Heart right ventricle (tissue), 16 donors: Measurements from ENCODE around the gene SLC2A5. TPM values are rescaled to one million over a fixed set of nuclear protein-coding genes. Genes with fewer than 3 reads are reported as not detected.

Source experiments
- ATAC-seq, 8 donors: fragments of 200-7000 bp; cut with Tn5 transposase; one replicate each; pipeline ENCODE4 v1.9.1; 2020; ENCODE audit warnings: mild to moderate bottlenecking in 8 of 8, moderate library complexity in 8 of 8, moderate number of reproducible peaks in 1 of 8
- DNase-seq, 2 donors: peaks; one replicate each; pipeline ENCODE4 v3.0.0-alpha.2; 2020
- H3K27ac ChIP-seq, 10 donors: fragments of 200-600 bp; sonication (generic) in 2 of 10; one replicate each; pipeline versions ENCODE4 v1.5.0 to v1.8.0; 2020 to 2022; ENCODE audit warnings: mild to moderate bottlenecking in 3 of 10
- H3K27me3 ChIP-seq, 7 donors: fragments of 200-600 bp; one replicate each; pipeline ENCODE4 v1.8.0; 2021 to 2022; ENCODE audit warnings: mild to moderate bottlenecking in 2 of 7
- H3K36me3 ChIP-seq, 9 donors: fragments of 200-600 bp; sonication (generic) in 1 of 9; one replicate each; pipeline versions ENCODE4 v1.5.0 to v1.8.0; 2020 to 2022; ENCODE audit warnings: mild to moderate bottlenecking in 2 of 9
- H3K4me1 ChIP-seq, 9 donors: fragments of 200-600 bp; sonication (generic) in 1 of 9; one replicate each; pipeline versions ENCODE4 v1.5.0 to v1.8.0; 2020 to 2022; ENCODE audit warnings: mild to moderate bottlenecking in 4 of 9
- H3K4me3 ChIP-seq, 10 donors: fragments of 200-600 bp; sonication (generic) in 2 of 10; one replicate each; pipeline versions ENCODE4 v1.5.0 to v1.8.0; 2020 to 2022; ENCODE audit warnings: mild to moderate bottlenecking in 7 of 10, moderate library complexity in 2 of 10
- H3K9me3 ChIP-seq, 11 donors: fragments of 200-600 bp in 10 of 11; sonication (generic) in 2 of 11; one replicate each; pipeline versions ENCODE4 v1.5.0 to v1.8.0; 2013 to 2022; ENCODE audit warnings: mild to moderate bottlenecking in 2 of 11, control low read depth in 1 of 11, moderate library complexity in 1 of 11
- CTCF ChIP-seq, 9 donors: fragments of 200-600 bp; sonication (generic) in 2 of 9; IDR thresholded peaks; one replicate each; pipeline versions ENCODE4 v1.5.0 to v1.8.0; 2021 to 2022; ENCODE audit warnings: antibody characterized with exemption in 9 of 9, mild to moderate bottlenecking in 5 of 9, moderate library complexity in 1 of 9
- WGBS, 2 donors: extraction: QIAGEN DNeasy Blood & Tissue Kit; methylation state at CpG; one replicate each; pipeline ENCODE4 v1.1.7; 2013; ENCODE audit warnings: inconsistent platforms in 1 of 2; 5-methylcytosine and 5-hydroxymethylcytosine counted together
- intact Hi-C, 10 donors: fragments of 100-400 bp; cut with DNase I; formaldehyde crosslinking; loops; one replicate each; pipeline versions ENCODE4 v1.11.1 to v1.14.2; 2022
- polyA plus RNA-seq, 2 donors: library from polyadenylated mRNA; stranded (reverse); fragments of 200-250 nt; gene quantifications; one replicate each; pipeline ENCODE4 v1.2.3, GENCODE V29; 2013
- total RNA-seq, 10 donors: library from RNA; stranded (reverse); fragmentation: NEBNext Ultra II Directional in 3 of 10; extraction: Animal tissue kit (Norgen Biotek cat#: 25700) in 3 of 10; gene quantifications; one replicate each; pipeline versions ENCODE4 v1.2.1 to v1.2.4, GENCODE V29; 2021 to 2023
- donor health status: Arrhythmogenic right ventricular cardiomyopathy.
- donor health status: ischemic (EF 13 %, LVEDD 7.1; RV severe dilation, severe dysfunction).
- donor health status: healthy with polysubstance abuse.
- donor health status: DM: no; HTN: yes; CAD: no.
- donor health status: DM: no; HTN: no; CAD: no.
- donor health status: ischemic (EF 25% LVEDD 6.9; RV normal size, moderate dysfunction).
- donor health status: ischemic (EF 25% LVEDD 5.7; RV mildly dilated, moderate dysfunction).
- donor health status: healthy.
- donor health status: DM: yes; HTN: yes; CAD: no.
- donor health status: Ischemic cardiomyopathy.
- donor health status: ischemic (EF 35%, LVEDD 5.7; RV mildly dilated, moderate dysfunction).
- donor health status: nonischemic (EF 11% LVEDD 7.7; RV severe dilation, severe dysfunction).
- donor health status: DM: yes; HTN: yes; CAD: no.
- donor health status: PGD.
- donor health status: ischemic (EF 29% LVEDD 5.4; RV normal size, mild dysfunction).
- donor health status: nonischemic (EF 23%, LVEDD 6.1; RV moderate dilation, normal function).

SLC2A5 gene
- total and polyA plus RNA-seq, 12 donors, result 0.39 to 15.6 (median 3.8) TPM

GRCh38 chr1:9040659-9041030, 28.8 kb downstream of the SLC2A5 start:
- no peak for TF ChIP-seq CTCF (IDR thresholded peaks at IDR 0.05)
- peaks cover 0 to 26% (median 0%) of the 10 kb centered on the region in 9 donors for H3K36me3 ChIP-seq
- H3K27me3 ChIP-seq, result peaks cover 0 to 11% (median 0%) of the 10 kb centered on the region in 7 donors
- DNase-seq (no peak), ATAC-seq (no peak)
- intact Hi-C loops, result no loop called here
- no peak overlapping the region for H3K27ac ChIP-seq
- peaks cover 0 to 2% (median 0%) of the 10 kb centered on the region in 11 donors for H3K9me3 ChIP-seq
- no peak overlapping the region for H3K4me3 ChIP-seq
- WGBS, 2 donors, result 89 to 92% methylated on average over 6 of the region's 6 CpGs
- no peaks in the 10 kb centered on the region for H3K4me1 ChIP-seq

- H3K27me3 ChIP-seq, result peaks cover 0 to 11% (median 0%) of the 10 kb centered on the region in 7 donors
- DNase-seq, result no peak
- peak overlapping the region in 2 of 10 donors; percentile 8 to 13 for H3K4me3 ChIP-seq
- H3K4me1 ChIP-seq, result no peaks in the 10 kb centered on the region
- no peak for TF ChIP-seq CTCF (IDR thresholded peaks at IDR 0.05)
- H3K27ac ChIP-seq, result no peak overlapping the region
- peak in 3 of 8 donors; percentile 23 to 42 (median 25) for ATAC-seq
- H3K9me3 ChIP-seq, result peaks cover 0 to 8% (median 5%) of the 10 kb centered on the region in 11 donors
- intact Hi-C loops, result no loop called here
- peaks cover 0 to 26% (median 0%) of the 10 kb centered on the region in 9 donors for H3K36me3 ChIP-seq
- 71 to 81% methylated on average over 55 of the region's 55 CpGs for WGBS, 2 donors
Observed at GRCh38 chr1:9039761-9040658, 29.4 kb downstream of the SLC2A5 start.

DNA sequence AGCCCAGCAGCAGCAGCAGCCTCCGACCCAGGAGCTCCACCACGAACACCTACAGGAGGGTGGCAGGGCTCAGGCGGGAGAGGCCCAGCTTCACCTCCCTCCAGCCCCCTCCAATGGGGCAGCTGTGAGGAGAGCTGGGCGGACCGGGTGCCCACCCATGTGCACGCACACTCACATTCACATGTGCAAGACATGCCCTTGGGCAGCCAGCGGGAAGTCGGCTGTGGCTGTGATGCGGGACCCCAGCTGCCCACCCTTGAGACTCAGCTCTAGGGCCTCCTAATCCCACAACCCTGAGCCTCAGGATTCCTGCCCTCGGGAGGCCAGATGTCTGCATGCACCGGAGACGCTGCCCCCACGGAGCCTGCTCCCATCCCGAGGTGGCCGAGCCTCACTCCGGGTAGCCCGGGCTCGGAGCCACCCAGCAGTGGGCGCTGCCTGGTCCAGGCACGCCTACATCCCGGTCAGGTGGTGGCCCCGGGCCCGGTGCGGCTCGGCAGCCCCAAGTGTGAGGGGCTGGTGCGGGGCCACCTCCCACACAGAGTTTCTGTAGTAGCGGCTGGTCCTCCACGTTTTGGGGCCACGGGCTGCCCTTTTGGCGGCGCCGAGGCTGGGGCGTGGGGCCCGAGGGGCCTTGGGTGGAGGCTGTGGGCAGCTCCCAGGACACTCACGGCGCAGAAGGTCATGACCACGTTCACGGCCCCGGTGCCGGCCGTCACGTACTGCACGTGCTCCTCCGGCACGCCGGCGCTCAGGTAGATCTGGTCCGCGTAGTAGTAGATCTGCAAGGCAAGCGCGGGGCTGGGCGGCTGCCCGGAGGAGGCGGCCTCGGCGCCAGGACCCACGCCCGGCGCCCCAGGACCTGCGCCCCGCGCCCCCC, 30.3 kb downstream of the SLC2A5 start:
- Histone ChIP-seq H3K4me3 (peak overlapping the region in 2 of 10 donors; percentile 8 to 13), H3K27me3 (peaks cover 0 to 11% (median 0%) of the 10 kb centered on the region in 7 donors), H3K4me1 (no peaks in the 10 kb centered on the region), H3K36me3 (peaks cover 0 to 26% (median 0%) of the 10 kb centered on the region in 9 donors), H3K9me3 (peaks cover 0 to 12% (median 9%) of the 10 kb centered on the region in 11 donors), H3K27ac (no peak overlapping the region)
- intact Hi-C loops, result no loop called here
- ATAC-seq (peak in 3 of 8 donors; percentile 11 to 36 (median 21)), DNase-seq (no peak)
- TF ChIP-seq CTCF (IDR thresholded peaks at IDR 0.05), result no peak
- 54 to 70% methylated on average over 57 to 62 of the region's 62 CpGs for WGBS, 2 donors

DNA sequence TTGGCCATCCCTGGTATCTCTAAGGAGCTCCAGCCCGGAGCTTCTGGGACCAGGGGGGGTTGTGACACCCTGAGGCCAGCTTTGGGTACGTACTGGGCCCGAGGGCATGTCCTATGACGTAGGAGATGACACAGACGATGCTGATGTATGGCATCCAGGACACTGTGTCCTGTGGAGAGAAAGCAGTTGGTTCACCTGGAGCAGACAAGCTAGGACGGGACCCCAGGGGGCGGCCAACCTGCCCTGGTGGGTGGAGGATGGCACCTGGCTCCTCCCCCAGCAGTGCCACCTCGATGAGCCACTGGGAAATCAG, 31.1 kb downstream of the SLC2A5 start:
- Histone ChIP-seq H3K9me3 (peaks cover 0 to 12% (median 9%) of the 10 kb centered on the region in 11 donors), H3K27me3 (peaks cover 0 to 11% (median 0%) of the 10 kb centered on the region in 7 donors), H3K4me3 (no peak overlapping the region), H3K4me1 (no peaks in the 10 kb centered on the region), H3K27ac (no peak overlapping the region), H3K36me3 (peaks cover 0 to 26% (median 0%) of the 10 kb centered on the region in 9 donors)
- ATAC-seq (no peak), DNase-seq (no peak)
- 88 to 90% methylated on average over 8 of the region's 8 CpGs for WGBS, 2 donors
- intact Hi-C loops, result no loop called here
- no peak for TF ChIP-seq CTCF (IDR thresholded peaks at IDR 0.05)
